Adrenal gland (tissue), 12 donors: ENCODE measurements around the gene KLF9. TPM values are rescaled to one million over a fixed set of nuclear protein-coding genes. Genes with fewer than 3 reads are reported as not detected.

Experiments used
- DNase-seq, 7 donors: peaks; one replicate each; pipeline ENCODE4 v3.0.0-alpha.2; 2019 to 2020
- H3K27ac ChIP-seq, 5 donors: fragments of 200-600 bp; sonication (generic) in 4 of 5; 1 replicate in 3 of 5; 2 replicates in 2 of 5; pipeline versions ENCODE4 v1.5.1 to v1.8.0; 2016 to 2020; ENCODE audit warnings: mild to moderate bottlenecking in 1 of 5
- H3K27me3 ChIP-seq: fragments of 200-600 bp; 2 replicates; pipeline ENCODE4 v1.8.0; 2021
- H3K36me3 ChIP-seq, 2 donors: fragments of 200-600 bp; replicated peaks in 1 of 2; 1 replicate in 1 of 2; 2 replicates in 1 of 2; pipeline versions ENCODE4 v1.5.1 to v1.8.0; 2018 to 2022
- H3K4me1 ChIP-seq, 2 donors: fragments of 200-600 bp; replicated peaks in 1 of 2; 1 replicate in 1 of 2; 2 replicates in 1 of 2; pipeline versions ENCODE4 v1.5.1 to v1.8.0; 2018 to 2021
- H3K4me3 ChIP-seq, 4 donors: fragments of 200-600 bp; sonication (generic) in 3 of 4; one replicate each; pipeline ENCODE4 v1.5.1; 2016 to 2018
- H3K9me3 ChIP-seq, 3 donors: fragments of 200-600 bp; sonication (generic) in 1 of 3; replicated peaks in 1 of 3; 1 replicate in 2 of 3; 2 replicates in 1 of 3; pipeline versions ENCODE4 v1.5.1 to v1.8.0; 2016 to 2021
- POLR2A ChIP-seq, 2 donors: fragments of 450-650 bp; IDR thresholded peaks; one replicate each; pipeline ENCODE4 v1.6.1; 2017; ENCODE audit warnings: antibody characterized with exemption in 2 of 2, mild to moderate bottlenecking in 2 of 2, moderate library complexity in 1 of 2
- WGBS, 4 donors: extraction: QIAGEN DNeasy Blood & Tissue Kit in 2 of 4; methylation state at CpG; one replicate each; pipeline versions ENCODE4 v1.1.5 to v1.1.7; 2013 to 2017; 5-methylcytosine and 5-hydroxymethylcytosine counted together
- intact Hi-C, 2 donors: fragments of 100-400 bp; cut with DNase I; formaldehyde crosslinking; loops; one replicate each; pipeline versions ENCODE4 v1.14.1 to v1.15.0; 2022 to 2023
- polyA plus RNA-seq, 3 donors: library from polyadenylated mRNA; stranded (reverse); fragments of 200-250 nt in 2 of 3; fragments of 350-450 nt in 1 of 3; fragmentation: Illumina TruSeq in 1 of 3; extraction: RNeasy Lipid Tissue Mini Kit (QIAGEN cat#74804) in 1 of 3; gene quantifications; one replicate each; pipeline ENCODE4 v1.2.3, GENCODE V29; 2013 to 2014
- total RNA-seq, 9 donors: library from RNA; depleted of rRNA in 4 of 9; stranded (reverse); fragments of >200 nt in 4 of 9; fragments of 120-200 nt in 1 of 9; fragmentation: NEBNext Ultra II Directional in 1 of 9; extraction: Animal tissue kit (Norgen Biotek cat#: 25700) in 1 of 9; gene quantifications; one replicate each; pipeline versions ENCODE4 v1.1.0 to v1.2.4, GENCODE V29; 2013 to 2023
- TF ChIP-seq, protein P1 (sequence below), 6 experiments: fragments of 450-650 bp in 4 of 6; fragments of 200-600 bp in 2 of 6; sonication (generic) in 1 of 6; IDR thresholded peaks; 1 replicate in 5 of 6; 2 replicates in 1 of 6; pipeline versions ENCODE4 v1.5.1 to v1.8.0; 2016 to 2021; ENCODE audit warnings: antibody characterized with exemption in 6 of 6, mild to moderate bottlenecking in 2 of 6, moderate library complexity in 1 of 6
- donor health status: healthy with polysubstance abuse.
- donor health status: Bipolar disorder and iron deficiency.
- donor health status: DM: yes; HTN: yes; CAD: no.
- donor health status: DM: no; HTN: no; CAD: no.
- donor health status: DM: no; HTN: no; CAD: no.
- donor health status: DM: yes; HTN: yes; CAD: no.

KLF9 gene
- total and polyA plus RNA-seq, 12 donors: 2.2 to 80.7 (median 38.7) TPM

DNA sequence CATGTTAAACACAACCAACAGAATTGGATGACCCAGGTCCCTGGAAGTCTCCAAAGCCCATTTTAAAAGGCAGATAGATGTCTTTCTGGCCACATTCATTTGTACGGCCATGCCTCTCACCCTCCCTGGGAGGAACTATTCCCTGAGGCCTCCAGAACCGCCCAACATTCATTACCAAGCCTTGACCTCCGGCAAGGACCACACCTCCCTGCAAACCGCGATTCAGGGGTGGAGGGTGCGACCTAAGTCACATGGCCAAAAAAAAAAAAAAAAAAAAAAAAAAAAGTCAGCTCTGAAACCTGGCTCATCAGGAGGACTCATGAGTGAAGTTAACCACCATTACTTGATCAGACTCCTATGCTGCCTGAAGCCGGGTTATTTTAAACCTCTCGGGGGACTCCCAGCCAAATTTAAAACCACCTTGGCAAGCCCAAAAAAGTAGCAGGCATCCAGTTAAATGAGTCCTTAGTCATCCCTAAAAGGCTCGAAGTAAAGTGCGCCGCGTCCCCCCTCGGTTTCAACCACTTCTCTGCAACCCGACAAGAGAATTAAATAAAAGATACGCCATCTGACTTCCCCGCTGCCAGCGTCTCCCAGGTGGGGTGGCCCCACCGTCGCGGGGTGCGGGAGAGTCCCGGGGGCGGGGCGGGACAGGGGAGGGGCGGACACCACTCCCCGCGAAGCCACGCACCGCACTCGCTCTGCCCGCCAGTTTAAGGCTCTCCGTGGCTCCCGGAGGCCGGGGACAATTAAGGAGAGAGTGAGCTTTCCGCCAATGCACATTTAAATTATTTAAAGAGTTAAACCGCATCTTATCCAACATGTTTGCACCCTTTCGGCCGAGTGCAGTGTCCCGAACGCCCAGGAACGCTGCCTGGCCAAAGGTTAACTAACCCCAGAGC, 2.3 kb downstream of the KLF9 start:
- intact Hi-C loops: loop anchor here (5.0 to 10.0 kb wide), 3 partner anchors 70 to 193 kb away; no protein-coding TSS in a partner anchor
- TF ChIP-seq POLR2A (IDR thresholded peaks at IDR 0.05): peak; percentile 51 to 70
- TF ChIP-seq, protein P1, sequence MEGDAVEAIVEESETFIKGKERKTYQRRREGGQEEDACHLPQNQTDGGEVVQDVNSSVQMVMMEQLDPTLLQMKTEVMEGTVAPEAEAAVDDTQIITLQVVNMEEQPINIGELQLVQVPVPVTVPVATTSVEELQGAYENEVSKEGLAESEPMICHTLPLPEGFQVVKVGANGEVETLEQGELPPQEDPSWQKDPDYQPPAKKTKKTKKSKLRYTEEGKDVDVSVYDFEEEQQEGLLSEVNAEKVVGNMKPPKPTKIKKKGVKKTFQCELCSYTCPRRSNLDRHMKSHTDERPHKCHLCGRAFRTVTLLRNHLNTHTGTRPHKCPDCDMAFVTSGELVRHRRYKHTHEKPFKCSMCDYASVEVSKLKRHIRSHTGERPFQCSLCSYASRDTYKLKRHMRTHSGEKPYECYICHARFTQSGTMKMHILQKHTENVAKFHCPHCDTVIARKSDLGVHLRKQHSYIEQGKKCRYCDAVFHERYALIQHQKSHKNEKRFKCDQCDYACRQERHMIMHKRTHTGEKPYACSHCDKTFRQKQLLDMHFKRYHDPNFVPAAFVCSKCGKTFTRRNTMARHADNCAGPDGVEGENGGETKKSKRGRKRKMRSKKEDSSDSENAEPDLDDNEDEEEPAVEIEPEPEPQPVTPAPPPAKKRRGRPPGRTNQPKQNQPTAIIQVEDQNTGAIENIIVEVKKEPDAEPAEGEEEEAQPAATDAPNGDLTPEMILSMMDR (IDR thresholded peaks at IDR 0.05): peak in 1 of 6 experiments; percentile 20
- Histone ChIP-seq H3K36me3 (no peaks in the 10 kb centered on the region), H3K4me1 (peaks cover 28 to 62% of the 10 kb centered on the region in 2 donors), H3K27ac (peak overlapping the region; percentile 99 to 100 (median 99)), H3K4me3 (peak overlapping the region; percentile 66 to 99 (median 87)), H3K9me3 (no peaks in the 10 kb centered on the region), H3K27me3 (no peaks in the 10 kb centered on the region)
- DNase-seq: peak; percentile 75 to 90 (median 81)
- 0 to 1% (median 0%) methylated on average over 15 to 41 of the region's 41 CpGs for WGBS, 4 donors

DNA sequence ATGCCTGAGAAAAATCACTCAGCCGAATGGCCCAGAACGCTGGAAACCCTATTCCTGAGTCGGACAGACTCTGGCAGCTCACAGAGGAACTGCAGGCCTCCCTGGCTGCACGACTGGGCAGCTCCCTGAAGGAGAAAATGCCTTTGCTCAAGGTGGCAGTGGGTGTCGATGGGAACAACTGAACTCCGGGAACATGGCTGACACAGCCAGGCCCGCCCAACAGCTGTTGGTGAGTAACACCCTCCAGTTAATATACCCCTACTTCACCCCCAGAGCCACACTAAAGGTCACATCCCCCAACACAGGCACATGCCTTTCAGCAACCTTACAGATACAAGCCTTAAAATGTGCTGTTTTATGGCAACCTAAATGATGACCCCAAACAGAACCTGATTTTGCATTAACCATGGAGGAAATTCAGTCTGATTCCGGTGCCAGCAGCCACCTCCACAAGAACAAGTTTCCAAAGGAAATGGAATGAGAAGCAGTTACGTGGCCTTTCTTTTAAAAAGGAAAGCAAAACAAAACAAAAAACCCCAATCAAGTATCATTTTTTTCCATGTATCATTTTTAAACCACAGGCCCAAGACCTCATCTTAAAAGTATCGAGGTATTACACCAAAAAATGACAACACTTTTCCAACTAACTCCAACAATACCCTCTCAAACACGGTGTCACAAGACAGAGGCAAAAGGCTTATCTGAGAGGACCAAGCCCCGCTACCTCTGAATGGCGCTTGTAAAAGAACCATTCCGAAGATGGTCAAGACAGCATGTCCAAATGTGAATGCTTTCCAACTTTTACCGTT, 3.1 kb downstream of the KLF9 start:
- H3K27ac ChIP-seq: peak overlapping the region; percentile 99 to 100 (median 99)
- H3K4me3 ChIP-seq: peak overlapping the region; percentile 8 to 99 (median 87)
- 8 to 14% (median 10%) methylated on average over 8 to 15 of the region's 15 CpGs for WGBS, 4 donors
- H3K9me3 ChIP-seq: no peaks in the 10 kb centered on the region
- intact Hi-C loops: loop anchor here (5.0 to 10.0 kb wide), 3 partner anchors 71 to 193 kb away; no protein-coding TSS in a partner anchor
- no peaks in the 10 kb centered on the region for H3K36me3 ChIP-seq
- peak; percentile 48 to 87 (median 66) for DNase-seq
- H3K4me1 ChIP-seq: peaks cover 29 to 62% of the 10 kb centered on the region in 2 donors
- TF ChIP-seq, protein P1 (IDR thresholded peaks at IDR 0.05): no peak
- peak; percentile 53 to 60 for TF ChIP-seq POLR2A (IDR thresholded peaks at IDR 0.05)
- H3K27me3 ChIP-seq: no peaks in the 10 kb centered on the region

DNA sequence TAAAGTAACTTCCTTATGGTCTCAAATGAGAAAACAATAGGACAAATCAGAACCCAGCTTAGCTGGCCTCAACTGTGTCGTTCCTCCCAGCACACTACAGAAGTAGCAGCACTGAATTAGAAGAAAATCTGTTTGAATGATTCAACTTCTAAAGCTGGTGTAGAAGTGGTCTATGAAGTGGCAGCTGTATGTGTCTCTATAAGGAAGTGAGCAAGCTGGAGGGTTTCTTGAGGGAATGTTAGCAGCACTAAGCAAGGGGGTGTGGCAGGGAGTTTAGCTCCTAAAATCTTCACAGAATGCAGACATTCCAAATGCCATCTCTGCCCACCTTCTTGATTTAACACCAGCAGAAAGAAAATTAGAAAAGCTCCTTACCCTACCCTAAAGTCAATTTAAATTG, 4.1 kb downstream of the KLF9 start:
- Histone ChIP-seq H3K9me3 (no peaks in the 10 kb centered on the region), H3K27ac (peak overlapping the region; percentile 58 to 100 (median 99)), H3K4me3 (peak overlapping the region in 3 of 4 donors; percentile 20 to 99 (median 98)), H3K4me1 (peaks cover 36 to 63% of the 10 kb centered on the region in 2 donors), H3K36me3 (no peaks in the 10 kb centered on the region), H3K27me3 (no peaks in the 10 kb centered on the region)
- peak in 1 of 7 donors; percentile 50 for DNase-seq
- peak in 1 of 2 donors; percentile 10 for TF ChIP-seq POLR2A (IDR thresholded peaks at IDR 0.05)
- TF ChIP-seq, protein P1 (IDR thresholded peaks at IDR 0.05): no peak
- WGBS, 4 donors: 0 to 18% (median 6%) methylated on average over 1 of the region's 1 CpG
- intact Hi-C loops: loop anchor here (5.0 to 10.0 kb wide), 3 partner anchors 72 to 194 kb away; no protein-coding TSS in a partner anchor
